Fibroblast of gingiva (primary cell): Measurements from ENCODE around the gene CDKL5.

Experiments used
- DNase-seq: peaks from one replicate; pipeline ENCODE4 v3.0.0-alpha.2; 2011; ENCODE audit warnings: low read depth

Gene CDKL5

DNA sequence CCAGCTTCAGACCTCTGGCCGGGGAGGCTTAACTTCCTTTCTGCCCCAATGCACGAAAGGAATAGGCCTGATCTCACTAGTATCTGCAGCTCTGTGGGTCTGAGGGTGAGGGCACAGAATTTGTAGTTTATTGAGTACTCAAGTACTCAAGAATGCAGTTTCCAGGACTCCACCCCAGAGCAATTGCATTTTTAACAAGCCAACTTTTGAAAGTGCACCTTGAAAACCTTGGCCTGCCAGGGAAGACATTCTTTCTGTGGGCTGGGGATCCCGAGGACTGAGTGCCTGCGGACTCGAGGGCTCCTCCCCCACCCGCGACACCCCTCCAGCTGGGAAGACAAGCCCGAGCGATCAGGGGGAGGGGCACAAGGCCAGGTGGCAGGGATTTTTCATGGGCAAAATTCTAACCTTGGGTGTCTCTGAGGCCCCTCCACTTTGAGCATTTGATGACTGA is 224.1 kb downstream of the CDKL5 start:
- no peak for DNase-seq

- no peak for DNase-seq
These were observed 225.3 kb downstream of the CDKL5 start for GRCh38 chrX:18650662-18651061.

GRCh38 chrX:18652636-18653035 is 227.2 kb downstream of the CDKL5 start:
- DNase-seq = no peak

DNA sequence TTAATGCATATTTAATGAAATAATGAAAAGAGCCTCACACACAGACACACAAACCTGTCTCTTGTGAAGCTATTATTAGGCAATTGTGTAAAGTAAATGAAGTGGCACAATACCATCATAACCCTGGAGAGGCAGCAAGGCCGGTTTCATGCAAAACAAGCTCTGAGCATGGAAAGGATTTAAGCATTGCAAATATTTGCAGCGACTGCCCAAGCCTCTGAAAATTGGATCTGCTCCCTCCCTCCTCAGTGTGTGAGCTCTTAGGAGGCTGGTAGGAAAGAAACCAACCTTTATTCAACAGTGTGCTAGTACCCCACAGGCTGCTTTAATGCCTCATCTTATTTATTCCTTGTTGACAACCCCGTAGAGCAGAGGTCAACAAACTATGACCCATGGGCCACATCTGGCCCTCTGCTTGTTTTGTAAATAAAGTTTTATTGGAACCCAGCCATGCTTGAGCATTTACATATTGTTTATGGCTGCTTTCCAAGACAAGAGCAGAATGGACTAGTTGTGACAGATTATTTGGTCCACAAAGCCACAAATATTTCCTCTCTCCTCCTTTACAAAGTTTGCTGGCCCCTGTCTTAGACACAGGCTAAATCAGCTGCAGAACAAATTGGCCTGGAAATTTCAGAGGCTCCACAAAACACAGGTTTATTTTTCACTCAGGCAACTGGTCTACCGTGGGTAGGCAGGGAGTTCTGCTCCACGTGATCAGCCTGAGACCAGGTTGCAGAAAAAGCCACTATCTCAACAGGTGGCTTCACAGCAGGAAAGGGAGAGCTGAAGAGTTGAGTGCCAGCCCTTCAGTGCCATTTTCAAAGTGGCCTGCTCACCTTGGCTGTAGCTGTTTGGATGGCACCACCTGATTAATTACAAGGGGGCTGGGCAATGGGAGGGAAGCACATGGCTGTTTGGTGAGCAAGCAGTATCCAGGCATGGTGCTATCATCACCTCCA is 229.7 kb downstream of the CDKL5 start:
- peak; percentile 59 for DNase-seq

- no peak for DNase-seq
These were observed 235.9 kb downstream of the CDKL5 start for GRCh38 chrX:18661273-18661672.

DNA sequence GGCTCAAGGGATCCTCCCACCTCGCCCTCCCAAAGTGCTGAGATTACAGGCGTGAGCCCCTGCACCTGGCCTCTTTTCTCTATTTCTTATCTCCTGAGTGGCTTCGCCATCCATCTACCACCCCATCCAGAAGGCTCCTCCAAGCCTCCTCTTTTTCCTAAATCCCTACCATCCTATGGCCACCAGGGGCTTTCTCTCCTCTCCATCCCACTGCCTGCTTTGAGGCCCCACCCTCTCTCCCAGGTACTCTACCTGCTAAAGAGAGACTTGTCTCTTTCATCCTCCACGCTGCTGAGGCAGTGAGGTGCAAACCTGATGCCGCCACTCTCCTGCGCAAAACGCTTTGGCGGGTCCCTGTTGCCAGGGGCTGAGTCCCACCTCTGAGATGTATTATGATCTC is 239.5 kb downstream of the CDKL5 start:
- DNase-seq = no peak

- DNase-seq = no peak
These were observed 241.2 kb downstream of the CDKL5 start for GRCh38 chrX:18666614-18667013.

GRCh38 chrX:18668071-18668835 is 242.8 kb downstream of the CDKL5 start:
- DNase-seq = no peak

DNA sequence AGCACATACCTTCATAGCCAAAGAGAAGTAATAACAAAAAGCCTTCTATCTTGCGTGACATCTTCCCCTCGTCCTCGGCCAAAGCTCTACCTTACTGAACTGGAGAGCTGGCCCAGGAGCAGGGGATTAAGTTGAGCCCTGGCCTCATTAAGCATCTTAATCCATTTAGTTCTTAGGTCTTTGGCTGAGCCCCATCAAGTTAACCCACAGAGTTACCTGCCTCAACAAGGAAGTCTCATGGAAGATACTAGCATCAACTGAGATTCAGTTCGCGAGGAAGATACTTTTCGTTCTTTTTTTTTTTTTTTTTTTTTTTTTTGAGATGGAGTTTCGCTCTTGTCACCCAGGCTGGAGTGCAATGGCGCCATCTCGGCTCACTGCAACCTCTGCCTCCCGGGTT is 246.6 kb downstream of the CDKL5 start, which contains the start of gene RS1:
Gene RS1, minus strand, starts transcription at position 101 of the 400 bp plus-strand sequence. Its CDS starts 40 bp downstream, at position 61.
- no peak for DNase-seq

- DNase-seq = no peak
These were observed 249.0 kb downstream of the CDKL5 start for GRCh38 chrX:18674417-18674787.

DNA sequence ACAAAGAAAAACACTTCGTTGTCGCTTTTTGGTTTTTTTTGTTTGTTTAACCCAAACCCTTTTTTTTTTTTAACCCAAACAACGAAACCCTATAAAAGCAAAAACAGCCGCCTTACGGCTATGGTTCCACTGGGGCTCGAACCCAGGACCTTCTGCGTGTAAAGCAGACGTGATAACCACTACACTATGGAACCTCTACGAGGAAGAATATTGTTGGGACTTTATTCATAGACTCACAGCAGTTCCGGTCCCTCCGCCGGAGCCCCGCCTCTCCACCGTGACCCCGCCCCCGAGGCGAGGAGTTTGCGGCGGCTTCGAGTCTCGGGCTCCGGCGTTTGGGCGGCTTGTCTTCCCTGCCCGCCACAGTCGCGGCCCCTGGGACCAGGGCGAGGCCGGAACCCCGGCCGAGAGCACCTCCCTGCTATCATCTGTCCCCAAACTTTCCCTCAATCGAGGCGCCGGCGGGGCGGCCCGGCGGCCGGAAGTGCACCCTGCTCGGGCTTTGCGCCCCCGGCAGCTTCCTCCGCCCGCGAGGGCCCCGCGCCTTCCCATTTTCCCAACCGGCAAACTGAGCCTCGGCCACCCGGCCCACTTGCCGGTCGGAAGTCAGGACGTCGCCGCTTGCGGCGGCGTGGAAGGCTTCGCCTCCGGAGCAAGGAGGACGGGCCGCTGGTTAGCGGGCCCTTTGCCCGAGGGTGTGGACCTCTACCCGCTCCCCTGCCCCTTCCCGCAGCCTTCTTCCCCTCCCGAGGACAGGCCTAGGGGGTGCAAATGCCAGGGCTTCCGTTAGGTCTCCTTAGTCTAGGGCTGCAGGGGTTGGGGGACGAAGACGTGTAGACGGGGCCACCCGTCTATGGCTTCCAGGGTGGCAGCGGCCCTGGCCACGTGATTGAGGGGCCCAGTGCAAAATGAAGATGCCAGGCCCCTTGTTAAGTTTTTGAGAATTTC is 249.7 kb downstream of the CDKL5 start:
- DNase-seq = peak; percentile 54

DNA sequence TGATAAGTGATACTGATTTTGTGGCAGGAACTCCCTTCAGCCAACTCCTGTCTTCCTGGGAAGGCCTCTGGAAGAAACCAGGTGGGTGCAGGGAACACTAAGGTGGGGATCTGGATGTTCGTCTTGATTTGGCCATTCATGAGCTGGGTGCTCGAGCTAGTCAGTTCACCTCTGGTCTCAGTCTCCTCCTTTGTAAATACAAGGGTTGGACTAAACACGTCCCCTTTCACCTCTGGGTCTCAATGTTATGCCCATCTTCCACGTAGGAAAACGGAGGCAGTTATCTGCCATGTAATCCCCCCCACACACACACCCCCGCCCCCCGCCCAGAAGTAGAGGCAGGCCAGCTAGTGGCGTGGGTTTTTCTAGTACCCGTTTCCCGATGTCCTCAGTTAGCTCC is 250.6 kb downstream of the CDKL5 start:
- no peak for DNase-seq

GRCh38 chrX:18676470-18676869 is 251.1 kb downstream of the CDKL5 start:
- DNase-seq = no peak

GRCh38 chrX:18677161-18677869 is 251.9 kb downstream of the CDKL5 start:
- DNase-seq = no peak

DNA sequence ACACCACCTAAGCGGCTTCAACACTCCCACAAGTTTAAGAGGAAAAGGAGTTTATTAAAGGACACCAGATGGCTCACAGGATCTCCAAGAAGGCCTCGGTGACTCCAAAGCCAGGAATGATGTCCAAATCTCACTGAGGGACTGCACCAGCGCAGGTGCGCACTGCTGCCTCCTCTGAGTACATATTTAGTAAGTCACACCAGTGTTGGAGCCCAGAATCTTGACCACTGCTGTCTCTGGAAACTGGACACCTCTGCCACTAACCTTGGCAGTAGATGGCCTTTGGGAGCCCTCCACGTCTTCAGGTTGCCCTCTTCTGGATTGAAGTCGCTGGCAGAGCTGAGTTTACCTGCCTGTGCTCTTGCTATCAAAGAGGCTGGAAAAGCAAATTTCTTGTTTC is 256.6 kb downstream of the CDKL5 start:
- no peak for DNase-seq

DNA sequence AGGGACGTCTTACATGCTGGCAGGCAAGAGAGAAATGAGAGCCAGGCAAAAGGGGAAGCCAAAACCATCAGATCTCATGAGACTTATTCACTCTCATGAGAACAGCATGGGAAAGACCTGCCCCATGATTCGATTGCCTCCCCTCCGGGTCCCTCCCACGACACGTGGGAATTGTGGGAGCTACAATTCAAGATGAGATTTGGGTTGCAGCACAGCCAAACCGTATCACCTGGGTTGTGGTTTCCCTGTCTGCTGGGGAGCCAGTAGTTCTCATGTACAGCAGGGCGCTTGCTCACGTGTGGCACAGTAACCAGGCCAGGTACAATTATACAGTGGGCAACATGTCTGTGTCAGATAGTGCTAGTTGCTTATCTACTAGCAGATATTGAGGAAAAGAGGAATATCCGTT is 257.6 kb downstream of the CDKL5 start:
- no peak for DNase-seq

GRCh38 chrX:18687856-18688495 is 262.6 kb downstream of the CDKL5 start:
- no peak for DNase-seq

DNA sequence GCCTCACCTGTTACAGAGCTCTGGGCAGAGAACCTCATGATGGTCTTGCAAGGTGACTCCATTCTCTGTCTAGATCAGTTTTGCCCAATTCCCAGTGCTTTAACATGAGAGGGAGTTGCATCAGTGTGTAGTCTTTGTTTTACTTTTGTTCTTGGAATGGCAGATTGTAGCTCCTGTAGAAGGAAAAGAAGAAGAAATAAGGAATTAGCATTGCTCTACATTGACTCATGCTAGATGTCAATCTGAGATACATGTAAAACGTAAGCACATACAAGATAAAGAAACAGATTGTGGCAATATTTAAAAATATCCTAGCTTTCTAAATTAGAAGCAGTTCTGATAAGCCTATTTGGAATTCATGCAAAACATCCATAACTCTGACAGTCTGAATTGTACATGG is 266.0 kb downstream of the CDKL5 start:
- no peak for DNase-seq

GRCh38 chrX:18692541-18692940 is 267.1 kb downstream of the CDKL5 start:
- no peak for DNase-seq

DNA sequence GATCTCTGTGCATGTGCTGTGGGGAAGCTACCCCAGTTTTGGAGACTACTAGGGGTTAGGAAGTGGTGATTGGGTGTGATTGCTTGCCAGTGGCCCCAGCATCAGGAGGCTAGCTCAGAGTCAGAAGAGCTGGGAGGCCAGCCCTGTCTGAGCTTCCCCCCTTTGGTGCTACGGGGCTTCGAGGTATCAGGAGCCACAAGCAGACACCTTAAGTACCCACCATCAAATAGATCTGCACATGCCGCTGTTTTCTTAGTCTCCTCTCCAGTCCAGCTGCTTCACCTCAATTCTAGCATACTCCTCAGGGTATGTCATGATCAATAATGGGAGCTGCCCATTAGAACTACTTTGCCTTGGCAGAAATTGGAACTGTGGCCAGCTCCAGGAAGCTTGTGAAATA is 271.2 kb downstream of the CDKL5 start:
- no peak for DNase-seq
